Peyer's patch (tissue), 4 donors: ENCODE data around the gene CACNA2D4. TPM values are rescaled to one million over a fixed set of nuclear protein-coding genes. Genes with fewer than 3 reads are reported as not detected.

Source experiments
- DNase-seq, 3 donors: peaks; one replicate each; pipeline ENCODE4 v3.0.0-alpha.2; 2017 to 2019
- H3K27ac ChIP-seq, 4 donors: fragments of 200-600 bp; sonication (generic); one replicate each; pipeline ENCODE4 v1.5.1; 2016 to 2019
- H3K27me3 ChIP-seq, 2 donors: fragments of 200-600 bp; sonication (generic); one replicate each; pipeline ENCODE4 v1.5.1; 2019
- H3K36me3 ChIP-seq, 3 donors: fragments of 200-600 bp; sonication (generic); one replicate each; pipeline ENCODE4 v1.5.1; 2016 to 2019
- H3K4me1 ChIP-seq, 4 donors: fragments of 200-600 bp; sonication (generic); one replicate each; pipeline ENCODE4 v1.5.1; 2016 to 2019
- H3K4me3 ChIP-seq, 4 donors: fragments of 200-600 bp; sonication (generic); 1 replicate in 3 of 4; 2 replicates in 1 of 4; pipeline ENCODE4 v1.5.1; 2016 to 2019; ENCODE audit warnings: mild to moderate bottlenecking in 1 of 4
- H3K9me3 ChIP-seq, 4 donors: fragments of 200-600 bp; sonication (generic); one replicate each; pipeline ENCODE4 v1.5.1; 2016 to 2019; ENCODE audit warnings: mild to moderate bottlenecking in 1 of 4
- CTCF ChIP-seq, 6 experiments: fragments of 450-650 bp in 4 of 6; fragments of 200-600 bp in 2 of 6; sonication (generic) in 1 of 6; IDR thresholded peaks; one replicate each; pipeline ENCODE4 v1.5.1; 2017 to 2019; ENCODE audit warnings: antibody characterized with exemption in 6 of 6, mild to moderate bottlenecking in 3 of 6, moderate library complexity in 1 of 6
- POLR2A ChIP-seq, 2 donors: fragments of 450-650 bp; IDR thresholded peaks; one replicate each; pipeline ENCODE4 v1.5.1; 2017; ENCODE audit warnings: antibody characterized with exemption in 2 of 2, mild to moderate bottlenecking in 2 of 2, moderate library complexity in 2 of 2
- total RNA-seq, 4 donors: library from RNA; depleted of rRNA; stranded (reverse); fragments of >200 nt; gene quantifications; one replicate each; pipeline ENCODE4 v1.1.0, GENCODE V29; 2016

The CACNA2D4 gene
- total RNA-seq, 4 donors from 2014 or later = 9.5 to 19.3 (median 12.3) TPM

DNA sequence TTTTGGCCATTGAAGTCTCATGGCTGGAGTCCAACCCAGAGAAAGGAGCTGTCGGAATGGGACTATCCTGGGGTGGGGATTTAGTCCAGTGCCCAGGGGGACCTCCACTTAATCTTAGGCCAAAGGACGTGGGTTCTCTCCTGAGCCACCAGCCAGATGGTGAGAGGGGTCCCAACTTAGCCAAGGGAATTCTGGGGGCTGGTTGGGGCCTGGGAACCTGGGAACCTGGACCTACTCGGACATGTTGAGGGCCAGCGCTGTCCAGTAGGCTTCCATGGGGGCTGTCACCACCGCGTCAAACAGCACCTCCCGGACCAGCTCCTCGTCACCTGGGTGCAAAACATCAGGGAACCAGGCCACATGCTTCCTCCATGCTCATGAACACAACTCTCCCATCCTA is 64.7 kb downstream of the CACNA2D4 start:
- Histone ChIP-seq H3K27ac (no peak overlapping the region), H3K36me3 (no peaks in the 10 kb centered on the region), H3K4me1 (no peaks in the 10 kb centered on the region), H3K9me3 (peaks cover 0 to 5% (median 0%) of the 10 kb centered on the region in 4 donors), H3K4me3 (no peak overlapping the region), H3K27me3 (no peaks in the 10 kb centered on the region)
- no peak for TF ChIP-seq CTCF (IDR thresholded peaks at IDR 0.05)
- DNase-seq = peak in 1 of 3 donors; percentile 17

DNA sequence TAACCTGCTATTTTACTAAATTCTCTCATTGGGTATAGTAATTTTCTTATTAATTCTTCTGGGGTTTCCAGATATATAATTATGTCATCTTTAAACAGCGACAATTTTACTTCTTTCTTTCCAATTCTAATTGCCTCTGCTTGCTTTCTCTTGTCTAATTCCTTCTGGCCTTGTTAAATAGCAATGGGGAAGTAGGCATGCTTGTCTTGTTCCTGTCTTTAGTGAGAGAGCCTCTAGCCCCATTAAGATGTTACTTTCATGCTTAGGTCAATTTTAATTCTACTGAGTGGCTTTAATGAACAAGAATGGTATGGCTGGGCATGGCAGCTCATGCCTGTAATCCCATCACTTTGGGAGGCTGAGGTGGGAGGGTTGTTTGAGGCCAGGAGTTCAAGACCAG is 66.4 kb downstream of the CACNA2D4 start:
- DNase-seq = no peak
- H3K27ac ChIP-seq = no peak overlapping the region
- peaks cover 0 to 5% (median 0%) of the 10 kb centered on the region in 4 donors for H3K9me3 ChIP-seq
- TF ChIP-seq POLR2A (IDR thresholded peaks at IDR 0.05) (no peak), CTCF (IDR thresholded peaks at IDR 0.05) (no peak)
- H3K27me3 ChIP-seq = no peaks in the 10 kb centered on the region
- H3K4me1 ChIP-seq = no peaks in the 10 kb centered on the region
- no peaks in the 10 kb centered on the region for H3K36me3 ChIP-seq
- no peak overlapping the region for H3K4me3 ChIP-seq

GRCh38 chr12:1851151-1851701 is 67.2 kb downstream of the CACNA2D4 start:
- H3K27ac ChIP-seq = no peak overlapping the region
- no peak for DNase-seq
- H3K9me3 ChIP-seq = peaks cover 0 to 5% (median 0%) of the 10 kb centered on the region in 4 donors
- H3K4me3 ChIP-seq = no peak overlapping the region
- no peaks in the 10 kb centered on the region for H3K36me3 ChIP-seq
- TF ChIP-seq CTCF (IDR thresholded peaks at IDR 0.05) (no peak), POLR2A (IDR thresholded peaks at IDR 0.05) (no peak)
- H3K4me1 ChIP-seq = no peaks in the 10 kb centered on the region
- no peaks in the 10 kb centered on the region for H3K27me3 ChIP-seq

DNA sequence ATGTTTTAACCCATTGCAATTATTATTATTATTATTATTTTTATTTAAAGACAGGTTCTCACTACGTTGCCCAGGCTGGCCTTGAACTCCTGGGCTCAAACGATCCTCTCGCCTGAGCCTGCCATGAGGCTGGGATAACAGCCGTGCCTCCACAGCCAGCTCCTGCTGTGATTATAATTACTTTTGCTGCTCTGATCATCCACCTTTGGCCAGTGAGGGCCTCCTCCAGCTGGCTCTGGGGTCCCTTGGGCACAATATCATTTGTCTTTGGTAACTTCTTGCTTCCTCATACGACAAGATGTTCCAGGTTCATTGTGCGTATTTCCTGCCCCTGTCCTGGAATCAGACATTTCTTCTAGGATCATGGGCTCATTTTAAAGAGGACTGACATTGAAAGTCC is 69.7 kb downstream of the CACNA2D4 start:
- peak in 1 of 3 donors; percentile 21 for DNase-seq
- no peaks in the 10 kb centered on the region for H3K36me3 ChIP-seq
- H3K27ac ChIP-seq = no peak overlapping the region
- H3K9me3 ChIP-seq = no peaks in the 10 kb centered on the region
- no peaks in the 10 kb centered on the region for H3K27me3 ChIP-seq
- no peak overlapping the region for H3K4me3 ChIP-seq
- no peaks in the 10 kb centered on the region for H3K4me1 ChIP-seq
- no peak for TF ChIP-seq CTCF (IDR thresholded peaks at IDR 0.05)

- no peaks in the 10 kb centered on the region for H3K4me1 ChIP-seq
- DNase-seq = peak in 1 of 3 donors; percentile 28
- TF ChIP-seq CTCF (IDR thresholded peaks at IDR 0.05) (no peak), POLR2A (IDR thresholded peaks at IDR 0.05) (no peak)
- no peaks in the 10 kb centered on the region for H3K36me3 ChIP-seq
- no peaks in the 10 kb centered on the region for H3K27me3 ChIP-seq
- no peak overlapping the region for H3K4me3 ChIP-seq
- H3K27ac ChIP-seq = no peak overlapping the region
- H3K9me3 ChIP-seq = no peaks in the 10 kb centered on the region
These were observed 70.3 kb downstream of the CACNA2D4 start for GRCh38 chr12:1848146-1848545.

- Histone ChIP-seq H3K36me3 (no peaks in the 10 kb centered on the region), H3K4me1 (no peaks in the 10 kb centered on the region), H3K9me3 (no peaks in the 10 kb centered on the region), H3K4me3 (no peak overlapping the region), H3K27ac (no peak overlapping the region), H3K27me3 (no peaks in the 10 kb centered on the region)
- no peak for TF ChIP-seq POLR2A (IDR thresholded peaks at IDR 0.05)
- DNase-seq = no peak
These were observed 71.0 kb downstream of the CACNA2D4 start for GRCh38 chr12:1847411-1847810.
